ENCODE results near the gene LCN1. TPM values are rescaled to one million over a fixed set of nuclear protein-coding genes. Genes with fewer than 3 reads are reported as not detected.

The LCN1 gene
- total RNA-seq, 4 donors from 2014 or later, result not detected

- in situ Hi-C loops (cut with MboI; ENCODE audit: low pct_ligation_motif_present in 1 of 4, low pct_unique_long_range_greater_than_20kb in 1 of 4, low sequenced_read_pairs in 3 of 4), result no loop called here
- Histone ChIP-seq H3K9me3 (no peaks in the 10 kb centered on the region), H3K4me1 (peaks cover 3 to 22% (median 12%) of the 10 kb centered on the region in 4 donors), H3K27me3 (no peaks in the 10 kb centered on the region), H3K36me3 (peaks cover 0 to 16% (median 4%) of the 10 kb centered on the region in 4 donors), H3K27ac (peak overlapping the region; percentile 69 to 87 (median 84)), H3K4me3 (peak overlapping the region; percentile 41 to 86 (median 81))
- TF ChIP-seq, protein P1, sequence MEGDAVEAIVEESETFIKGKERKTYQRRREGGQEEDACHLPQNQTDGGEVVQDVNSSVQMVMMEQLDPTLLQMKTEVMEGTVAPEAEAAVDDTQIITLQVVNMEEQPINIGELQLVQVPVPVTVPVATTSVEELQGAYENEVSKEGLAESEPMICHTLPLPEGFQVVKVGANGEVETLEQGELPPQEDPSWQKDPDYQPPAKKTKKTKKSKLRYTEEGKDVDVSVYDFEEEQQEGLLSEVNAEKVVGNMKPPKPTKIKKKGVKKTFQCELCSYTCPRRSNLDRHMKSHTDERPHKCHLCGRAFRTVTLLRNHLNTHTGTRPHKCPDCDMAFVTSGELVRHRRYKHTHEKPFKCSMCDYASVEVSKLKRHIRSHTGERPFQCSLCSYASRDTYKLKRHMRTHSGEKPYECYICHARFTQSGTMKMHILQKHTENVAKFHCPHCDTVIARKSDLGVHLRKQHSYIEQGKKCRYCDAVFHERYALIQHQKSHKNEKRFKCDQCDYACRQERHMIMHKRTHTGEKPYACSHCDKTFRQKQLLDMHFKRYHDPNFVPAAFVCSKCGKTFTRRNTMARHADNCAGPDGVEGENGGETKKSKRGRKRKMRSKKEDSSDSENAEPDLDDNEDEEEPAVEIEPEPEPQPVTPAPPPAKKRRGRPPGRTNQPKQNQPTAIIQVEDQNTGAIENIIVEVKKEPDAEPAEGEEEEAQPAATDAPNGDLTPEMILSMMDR (IDR thresholded peaks at IDR 0.05), result no peak
- TF ChIP-seq POLR2A (IDR thresholded peaks at IDR 0.05) (peak; percentile 39), POLR2AphosphoS5 (IDR thresholded peaks at IDR 0.05) (peak in 2 of 3 donors; percentile 39 to 58), EP300 (IDR thresholded peaks at IDR 0.05; ENCODE audit: low read depth) (no peak)
- DNase-seq, result peak; percentile 61
- intact Hi-C loops (cut with DNase I; ENCODE audit: low total_unique reads), result loop anchor here (5.0 kb wide), 1 partner anchor 378 kb away; no protein-coding TSS in a partner anchor
- 1% methylated on average over 48 of the region's 76 CpGs; no CpG with 5 or more reads in 1 of the 2 donors for WGBS, 2 donors (ENCODE audit: low coverage in 1 of 2)
Observed at GRCh38 chr9:135480071-135480939, 40.9 kb upstream of the LCN1 start.

DNA sequence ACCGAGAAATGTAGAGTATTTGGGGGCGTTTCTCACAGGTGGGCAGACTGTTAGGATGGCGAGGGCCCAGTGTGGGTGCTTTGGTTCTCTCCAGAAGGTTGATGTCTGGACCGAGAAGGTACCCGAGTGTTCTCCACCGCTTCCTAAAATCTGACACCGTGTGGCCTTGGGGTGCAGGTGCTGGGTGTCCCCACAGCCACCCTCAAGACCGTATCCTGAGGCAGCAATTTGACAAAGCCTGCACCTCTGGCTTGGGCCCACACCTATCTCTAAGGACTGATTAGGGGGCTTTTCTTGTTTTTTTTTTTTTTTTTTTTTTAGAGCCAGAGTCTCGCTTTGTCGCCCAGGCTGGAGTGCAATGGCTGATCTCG, 40.3 kb upstream of the LCN1 start:
- no peak for DNase-seq
- WGBS, 2 donors (ENCODE audit: low coverage in 1 of 2), result 33% methylated on average over 11 of the region's 11 CpGs; no CpG with 5 or more reads in 1 of the 2 donors
- intact Hi-C loops (cut with DNase I; ENCODE audit: low total_unique reads) (loop anchor here (5.0 kb wide), 1 partner anchor 379 kb away; no protein-coding TSS in a partner anchor), in situ Hi-C loops (cut with MboI; ENCODE audit: low pct_ligation_motif_present in 1 of 4, low pct_unique_long_range_greater_than_20kb in 1 of 4, low sequenced_read_pairs in 3 of 4) (no loop called here)
- Histone ChIP-seq H3K4me3 (peak overlapping the region in 3 of 4 donors; percentile 80 to 86 (median 82)), H3K4me1 (peaks cover 3 to 22% (median 12%) of the 10 kb centered on the region in 4 donors), H3K9me3 (no peaks in the 10 kb centered on the region), H3K27me3 (no peaks in the 10 kb centered on the region), H3K36me3 (peaks cover 0 to 22% (median 6%) of the 10 kb centered on the region in 4 donors), H3K27ac (peak overlapping the region; percentile 69 to 87 (median 84))
- TF ChIP-seq, protein P1 (IDR thresholded peaks at IDR 0.05), result no peak
- TF ChIP-seq POLR2A (IDR thresholded peaks at IDR 0.05) (no peak), POLR2AphosphoS5 (IDR thresholded peaks at IDR 0.05) (no peak)

DNA sequence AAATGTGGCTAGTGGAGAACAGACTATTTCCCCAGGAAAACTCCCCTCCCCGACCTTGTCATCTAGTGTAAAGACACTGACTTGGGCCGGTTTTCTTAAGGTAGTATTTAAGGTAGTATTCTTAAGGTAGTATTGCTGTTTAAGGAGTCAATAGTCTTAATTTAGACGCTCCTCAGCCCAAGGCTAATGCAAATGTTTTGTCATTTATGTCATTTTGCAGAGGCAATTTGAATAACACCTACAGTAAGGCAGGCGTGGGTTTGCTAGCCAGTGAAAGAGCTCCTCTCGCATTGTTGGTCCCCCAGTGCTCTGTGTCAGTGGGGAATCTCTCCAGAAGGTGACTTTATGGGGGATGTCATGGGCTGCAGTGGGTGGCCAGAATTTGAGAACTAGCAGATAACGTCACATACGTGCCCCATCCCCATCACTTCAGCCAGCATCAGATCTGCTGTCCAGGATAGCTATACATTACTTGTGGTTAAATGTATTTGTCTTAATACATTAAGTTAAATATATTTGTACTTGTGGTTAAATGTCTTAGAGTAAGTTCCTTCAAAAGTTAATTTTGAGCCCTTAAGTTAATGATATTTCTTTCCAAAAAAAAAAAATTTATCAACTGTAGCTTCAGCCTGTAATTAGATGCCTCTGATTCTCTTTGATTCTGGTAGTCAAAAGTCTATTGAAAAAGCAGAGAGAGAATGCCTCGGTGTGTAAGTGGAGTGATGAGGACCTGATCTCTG, 39.1 kb upstream of the LCN1 start:
- intact Hi-C loops (cut with DNase I; ENCODE audit: low total_unique reads) (loop anchor here (5.0 kb wide), 1 partner anchor 380 kb away; no protein-coding TSS in a partner anchor), in situ Hi-C loops (cut with MboI; ENCODE audit: low pct_ligation_motif_present in 1 of 4, low pct_unique_long_range_greater_than_20kb in 1 of 4, low sequenced_read_pairs in 3 of 4) (no loop called here)
- Histone ChIP-seq H3K36me3 (peaks cover 0 to 30% (median 8%) of the 10 kb centered on the region in 4 donors), H3K9me3 (no peaks in the 10 kb centered on the region), H3K4me3 (no peak overlapping the region), H3K27me3 (no peaks in the 10 kb centered on the region), H3K4me1 (peaks cover 3 to 22% (median 12%) of the 10 kb centered on the region in 4 donors), H3K27ac (no peak overlapping the region)
- WGBS, 2 donors (ENCODE audit: low coverage in 1 of 2), result 56 to 72% methylated on average over 2 to 8 of the region's 8 CpGs
- no peak for DNase-seq
- TF ChIP-seq EP300 (IDR thresholded peaks at IDR 0.05; ENCODE audit: low read depth) (no peak), POLR2A (IDR thresholded peaks at IDR 0.05) (no peak), POLR2AphosphoS5 (IDR thresholded peaks at IDR 0.05) (no peak)
- TF ChIP-seq, protein P1 (IDR thresholded peaks at IDR 0.05), result no peak

Data from transverse colon (tissue), 4 donors.